Stimulated activated CD4-positive, alpha-beta T cell treated with anti-CD3 and anti-CD28 coated beads, Interleukin-1b, Interleukin-23, amount 100 ng/mL, for 48 hours (primary cell): ENCODE measurements around the gene ZSCAN5B.
"Not testable (repeated sequence)": the region's sequence is repeated elsewhere in the genome, so short reads cannot be mapped to it uniquely, and the experiment has no call there.

Source experiments
- DNase-seq: peaks from one replicate; pipeline ENCODE4 v3.0.0-alpha.2; 2020

Gene ZSCAN5B, protein sequence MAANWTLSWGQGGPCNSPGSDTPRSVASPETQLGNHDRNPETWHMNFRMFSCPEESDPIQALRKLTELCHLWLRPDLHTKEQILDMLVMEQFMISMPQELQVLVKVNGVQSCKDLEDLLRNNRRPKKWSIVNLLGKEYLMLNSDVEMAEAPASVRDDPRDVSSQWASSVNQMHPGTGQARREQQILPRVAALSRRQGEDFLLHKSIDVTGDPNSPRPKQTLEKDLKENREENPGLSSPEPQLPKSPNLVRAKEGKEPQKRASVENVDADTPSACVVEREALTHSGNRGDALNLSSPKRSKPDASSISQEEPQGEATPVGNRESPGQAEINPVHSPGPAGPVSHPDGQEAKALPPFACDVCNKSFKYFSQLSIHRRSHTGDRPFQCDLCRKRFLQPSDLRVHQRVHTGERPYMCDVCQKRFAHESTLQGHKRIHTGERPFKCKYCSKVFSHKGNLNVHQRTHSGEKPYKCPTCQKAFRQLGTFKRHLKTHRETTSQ

DNA sequence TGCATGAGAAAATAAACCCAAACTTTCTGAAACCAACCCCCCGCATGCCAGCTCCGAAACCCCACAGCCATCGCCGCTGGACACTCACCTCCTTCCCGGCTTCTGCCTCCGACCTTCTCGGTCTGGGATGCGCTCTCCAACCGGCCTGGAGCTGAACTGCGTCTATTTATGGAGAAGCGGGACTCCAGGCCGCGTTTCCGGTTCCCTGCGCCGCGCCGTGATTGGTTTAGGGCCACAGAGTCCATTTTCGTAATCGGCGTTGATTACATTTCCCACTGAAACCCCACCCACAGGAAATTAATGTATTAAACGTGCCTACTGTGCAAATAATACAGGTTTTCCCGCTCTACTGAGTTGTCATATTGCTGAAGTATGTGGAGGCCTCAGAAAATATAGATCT lies at the start of gene ZSCAN5B:
Gene ZSCAN5B (minus strand): TSS at position 138 of the 400 bp plus-strand sequence. CDS start 4,731 bp downstream, outside the sequence.
- DNase-seq, result not testable (repeated sequence)

DNA sequence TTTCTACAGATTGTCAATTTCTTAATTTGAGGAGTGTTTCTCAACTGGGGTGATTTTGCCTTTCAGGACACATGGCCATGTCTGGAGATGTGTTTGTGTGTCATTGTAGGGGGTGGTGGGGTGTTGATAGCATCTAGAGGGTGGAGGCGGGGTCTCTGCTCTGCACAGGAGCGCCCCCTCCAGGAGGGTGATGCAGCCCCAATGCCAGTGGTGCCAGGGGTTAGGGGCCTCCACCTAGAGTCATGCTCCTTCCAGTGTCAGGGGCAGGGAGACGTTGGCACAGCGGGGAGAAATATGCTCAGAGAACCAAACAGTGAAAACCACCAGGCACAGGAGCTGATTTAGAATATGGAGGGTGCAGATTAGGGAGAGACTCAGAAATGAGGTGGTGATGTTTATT lies 48.2 kb upstream of the ZSCAN5B start:
- DNase-seq, result not testable (repeated sequence)

DNA sequence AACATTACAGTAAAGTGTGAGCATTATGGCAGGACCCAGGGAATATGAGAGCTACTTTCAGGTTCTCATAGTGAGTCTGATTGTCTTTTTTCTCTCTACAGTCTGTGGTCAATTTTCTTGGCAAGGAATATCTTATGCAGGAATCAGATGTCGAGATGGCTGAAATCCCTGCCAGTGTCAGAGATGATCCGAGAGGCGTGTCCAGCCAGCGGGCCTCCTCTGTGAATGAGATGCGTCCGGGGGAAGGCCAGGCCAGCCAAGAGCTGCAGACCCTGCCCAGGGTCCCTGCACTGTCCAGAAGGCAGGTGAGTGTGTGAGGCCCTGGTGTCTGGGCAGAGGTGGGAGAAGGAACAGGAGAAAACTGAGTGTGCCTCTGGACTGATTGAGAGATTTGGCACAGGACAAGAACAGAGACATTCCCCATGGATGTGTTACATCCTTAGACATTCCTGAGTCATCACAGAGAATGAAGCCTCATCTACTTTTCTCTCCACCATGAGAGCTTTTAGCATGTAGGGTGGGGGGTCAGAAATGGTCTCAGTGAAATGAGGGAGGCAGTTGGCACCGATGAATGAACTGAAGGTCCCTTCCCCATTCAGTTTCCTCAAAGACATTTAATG lies 47.6 kb upstream of the ZSCAN5B start:
- no peak for DNase-seq

DNA sequence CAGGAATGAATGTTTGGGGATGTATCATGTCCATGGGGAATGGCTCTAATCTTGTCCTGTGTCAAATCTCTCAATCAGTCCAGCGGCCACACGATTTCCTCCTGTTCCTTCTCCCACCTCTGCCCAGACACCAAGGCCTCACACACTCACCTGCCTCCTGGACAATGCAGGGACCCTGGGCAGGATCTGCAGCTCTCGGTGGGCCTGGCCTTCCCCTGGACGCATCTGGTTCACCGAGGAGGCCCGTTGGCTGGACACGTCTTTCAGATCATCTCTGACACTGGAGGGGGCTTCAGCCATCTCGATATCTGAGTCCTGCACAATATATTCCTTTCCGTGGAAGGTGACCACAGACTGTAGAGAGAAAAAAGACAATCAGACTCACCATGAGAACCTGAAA lies 25.9 kb upstream of the ZSCAN5B start:
- DNase-seq, result no peak

DNA sequence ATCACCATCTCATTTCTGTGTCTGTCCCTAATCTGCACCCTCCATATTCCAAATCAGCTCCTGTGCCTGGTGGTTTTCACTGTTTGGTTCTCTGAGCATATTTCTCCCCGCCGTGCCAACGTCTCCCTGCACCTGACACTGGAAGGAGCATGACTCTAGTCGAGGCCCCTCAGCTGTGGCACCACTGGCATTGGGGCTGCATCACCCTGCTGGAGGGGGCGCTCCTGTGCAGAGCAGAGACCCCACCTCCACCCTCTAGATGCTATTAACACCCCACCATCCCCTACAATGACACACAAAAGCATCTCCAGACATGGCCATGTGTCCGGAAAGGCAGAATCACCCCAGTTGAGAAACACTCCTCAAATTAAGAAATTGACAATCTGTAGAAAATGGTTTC lies 25.3 kb upstream of the ZSCAN5B start:
- no peak for DNase-seq

DNA sequence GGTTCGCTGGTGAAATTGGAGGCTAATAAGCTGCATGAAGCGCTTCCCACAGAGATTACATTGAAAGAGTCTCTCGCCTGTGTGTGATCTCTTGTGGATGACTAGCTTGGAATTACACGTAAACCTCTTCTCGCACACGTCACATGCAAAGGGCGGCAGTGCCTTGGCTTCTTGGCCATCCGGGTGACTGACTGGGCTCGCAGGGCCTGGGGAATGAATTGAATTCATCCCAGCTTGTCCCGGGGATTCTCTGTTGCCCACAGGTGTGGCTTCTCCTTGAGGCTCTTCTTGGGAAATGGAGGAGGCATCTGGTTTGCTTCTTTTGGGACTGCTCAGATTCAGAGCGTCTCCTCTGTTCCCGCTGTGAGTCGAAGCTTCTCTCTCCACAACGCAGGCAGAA lies 24.3 kb upstream of the ZSCAN5B start:
- DNase-seq, result no peak

DNA sequence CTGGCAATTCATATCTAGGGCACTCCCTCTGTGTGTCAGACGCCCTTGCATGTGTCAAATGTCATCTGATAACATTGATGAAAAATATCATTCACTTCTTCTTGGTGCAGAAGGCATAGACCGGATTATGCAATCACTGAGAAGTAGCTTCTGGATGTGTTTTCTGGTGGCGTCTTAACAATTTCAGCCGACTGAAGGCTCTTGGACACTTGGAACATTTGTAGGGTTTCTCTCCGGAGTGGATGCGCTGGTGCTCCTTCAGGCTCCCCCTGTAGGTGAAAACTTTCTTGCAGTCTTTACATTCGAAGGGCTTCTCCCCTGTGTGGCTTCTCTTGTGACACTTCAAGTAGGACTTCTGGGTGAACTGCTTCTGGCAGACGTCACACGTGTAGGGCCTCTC lies 23.9 kb upstream of the ZSCAN5B start:
- DNase-seq, result not testable (repeated sequence)

DNA sequence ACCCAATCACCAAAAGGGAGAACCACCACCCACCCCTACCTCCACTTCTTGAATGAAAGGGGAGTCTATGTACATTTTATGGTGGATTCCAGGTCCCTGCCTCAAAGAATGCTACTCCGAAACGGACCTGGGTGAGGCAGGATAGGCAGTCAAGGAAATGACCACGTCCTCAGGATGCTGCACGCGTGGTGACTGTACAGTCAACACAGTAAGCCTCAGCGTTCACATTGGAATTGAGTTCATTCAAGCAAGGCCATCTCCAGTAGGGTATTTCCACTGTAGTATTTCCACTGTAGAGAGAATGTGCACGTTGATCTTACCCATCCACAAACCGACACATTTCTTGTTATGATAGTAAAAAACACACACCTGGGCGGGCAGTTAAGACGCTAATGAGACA lies 21.4 kb upstream of the ZSCAN5B start:
- no peak for DNase-seq

DNA sequence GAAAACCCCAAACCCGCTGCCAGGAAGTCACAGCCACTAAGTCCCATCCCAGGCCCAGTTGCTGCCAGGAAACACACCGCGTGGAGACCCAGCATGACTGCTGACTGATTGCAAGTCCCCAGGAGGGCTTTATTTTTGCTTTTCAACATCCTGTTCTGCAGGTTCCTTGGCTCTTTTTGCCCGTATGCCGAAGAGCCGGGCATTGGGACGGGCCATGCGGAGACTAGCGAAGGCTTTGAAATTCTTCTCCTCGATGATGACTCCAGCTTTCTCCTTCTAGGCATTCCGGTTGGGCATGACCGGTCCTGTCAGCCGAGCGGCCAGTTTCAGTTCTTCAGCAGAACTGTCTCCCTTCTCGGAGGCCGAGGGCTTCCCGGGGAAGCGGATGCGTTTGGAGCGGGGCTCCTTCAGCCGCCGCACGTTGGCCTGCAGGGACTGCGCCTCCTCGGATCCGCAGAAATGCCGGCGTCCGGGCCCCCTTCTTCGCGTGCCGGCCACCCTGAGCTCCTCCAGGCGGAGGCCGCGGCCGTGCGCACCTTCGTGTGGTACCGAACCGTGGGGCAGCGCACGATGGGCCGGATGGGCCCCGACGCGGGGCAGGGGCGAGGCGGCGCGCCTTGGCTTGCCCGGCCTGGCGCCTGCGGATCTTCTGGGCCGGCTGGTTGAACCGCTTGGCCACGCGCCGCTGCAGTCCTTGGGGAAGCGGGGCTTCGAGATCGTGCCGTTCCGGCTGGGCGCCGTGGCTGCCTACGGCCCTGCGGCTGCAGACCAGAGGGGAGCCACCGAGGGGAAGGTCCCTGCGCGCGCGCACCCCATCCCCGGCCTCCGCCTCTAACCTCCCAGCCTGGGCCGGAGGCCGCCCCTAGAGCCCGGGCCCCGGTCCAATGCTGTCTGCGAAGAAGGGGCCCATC lies 19.7 kb upstream of the ZSCAN5B start:
- DNase-seq, result no peak

DNA sequence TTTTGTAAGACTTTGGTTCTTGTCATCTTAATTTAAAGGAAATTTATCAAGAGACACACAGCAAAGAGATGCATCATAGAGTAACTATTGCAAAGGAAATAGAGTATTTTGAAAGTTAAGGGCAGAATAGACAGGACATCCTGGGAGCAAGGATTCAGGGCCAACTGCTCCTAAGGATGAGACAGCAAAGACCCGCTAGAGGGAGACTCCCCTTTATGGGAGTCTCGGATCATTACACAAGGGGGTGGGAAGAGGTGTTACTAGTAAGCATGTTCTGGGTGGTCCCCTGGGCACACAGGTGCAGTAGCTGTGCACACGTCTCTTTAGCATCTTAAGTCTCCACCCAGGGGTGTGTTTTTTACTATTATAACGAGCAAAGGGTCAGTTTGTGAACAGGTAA lies 14.1 kb upstream of the ZSCAN5B start:
- DNase-seq, result no peak

DNA sequence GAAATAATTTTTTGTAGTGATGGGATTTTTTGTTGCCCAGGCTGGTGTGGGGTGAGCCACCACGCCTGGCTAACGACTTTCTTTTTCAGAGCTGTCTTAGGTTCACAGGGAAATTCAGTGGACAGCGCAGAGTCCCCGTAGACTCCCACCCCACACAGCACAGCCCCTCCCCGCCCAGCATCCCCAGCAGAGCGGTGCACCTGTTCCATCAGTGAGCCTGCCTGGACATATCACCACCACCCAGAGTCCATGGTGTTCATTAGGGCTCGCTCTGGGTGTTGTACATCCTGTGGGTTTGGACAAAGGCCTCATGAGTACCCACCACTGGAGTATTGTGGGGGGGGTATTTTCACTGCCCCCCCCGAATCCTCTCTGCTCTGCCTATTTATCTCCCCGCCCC lies 12.5 kb upstream of the ZSCAN5B start:
- not testable (repeated sequence) for DNase-seq

DNA sequence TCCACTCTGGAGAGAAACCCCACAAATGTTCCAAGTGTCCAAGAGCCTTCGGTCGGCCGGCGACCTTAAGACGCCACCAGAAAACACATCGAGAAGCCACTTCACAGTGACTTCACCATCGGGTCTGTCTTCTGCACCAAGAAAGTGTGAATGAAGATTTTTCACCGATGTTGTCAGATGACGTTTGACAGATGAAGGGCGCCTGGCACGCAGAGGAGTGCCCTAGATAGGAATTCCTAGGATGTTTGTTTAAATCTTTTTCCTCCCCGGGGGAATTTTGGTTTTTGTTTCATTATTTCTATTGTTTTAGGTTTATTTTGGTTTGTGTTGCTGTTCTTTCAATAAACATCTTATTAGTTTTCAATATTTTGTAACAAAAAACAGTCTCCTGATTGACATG lies 11.5 kb upstream of the ZSCAN5B start:
- DNase-seq, result no peak

DNA sequence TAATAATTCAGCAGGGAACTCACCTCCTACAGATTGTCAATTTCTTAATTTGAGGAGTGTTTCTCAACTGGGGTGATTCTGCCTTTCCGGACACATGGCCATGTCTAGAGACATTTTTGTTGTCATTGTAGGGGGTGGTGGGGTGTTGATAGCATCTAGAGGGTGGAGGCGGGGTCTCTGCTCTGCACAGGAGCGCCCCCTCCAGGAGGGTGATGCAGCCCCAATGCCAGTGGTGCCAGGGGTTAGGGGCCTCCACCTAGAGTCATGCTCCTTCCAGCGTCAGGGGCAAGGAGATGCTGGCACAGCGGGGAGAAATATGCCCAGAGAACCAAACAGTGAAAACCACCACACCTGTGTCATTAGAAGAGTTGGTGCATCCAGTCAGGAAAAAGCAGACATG lies 10.0 kb upstream of the ZSCAN5B start:
- DNase-seq, result not testable (repeated sequence)

DNA sequence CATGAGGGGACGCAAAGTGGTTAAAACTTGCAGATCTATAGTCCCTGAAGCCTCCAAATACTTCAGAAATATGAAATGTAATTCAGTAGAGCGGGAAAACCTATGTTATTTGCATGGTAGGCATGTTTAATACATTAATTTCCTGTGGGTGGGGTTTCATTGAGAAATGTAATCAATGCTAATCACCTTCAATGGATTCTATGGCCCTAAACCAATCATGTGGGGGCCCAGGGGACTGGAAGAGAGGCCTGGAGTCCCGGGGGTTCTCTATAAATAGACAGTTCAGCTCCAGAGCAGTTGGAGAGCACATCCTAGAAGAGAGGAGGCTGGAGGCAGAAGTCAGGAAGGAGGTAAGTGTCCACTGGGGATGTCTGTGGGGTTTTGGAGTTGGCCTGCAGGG lies 4.4 kb upstream of the ZSCAN5B start, which contains the start of gene ZSCAN5C:
Gene ZSCAN5C (plus strand): TSS at position 301 of the 400 bp plus-strand sequence. CDS start 3,641 bp downstream, outside the sequence.
- DNase-seq, result no peak

DNA sequence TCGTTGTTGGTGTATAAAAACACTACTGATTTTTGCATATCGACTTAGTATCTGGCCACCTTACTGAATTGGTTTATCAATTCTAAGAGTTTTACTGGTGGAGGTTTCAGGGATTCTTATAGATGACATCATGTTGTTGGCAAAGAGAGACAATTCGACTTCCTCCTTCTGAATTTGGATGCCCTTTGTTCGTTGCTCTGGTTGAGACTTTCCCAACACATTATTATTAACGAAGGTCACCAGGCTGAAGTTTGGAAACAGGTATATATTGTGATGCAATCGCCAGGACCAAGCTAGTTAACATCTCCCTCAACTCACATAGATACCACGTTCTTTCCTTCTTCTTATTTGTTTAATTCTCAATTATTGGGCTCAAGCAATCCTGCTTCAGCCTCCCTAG lies 2.1 kb upstream of the ZSCAN5B start:
- DNase-seq, result no peak

DNA sequence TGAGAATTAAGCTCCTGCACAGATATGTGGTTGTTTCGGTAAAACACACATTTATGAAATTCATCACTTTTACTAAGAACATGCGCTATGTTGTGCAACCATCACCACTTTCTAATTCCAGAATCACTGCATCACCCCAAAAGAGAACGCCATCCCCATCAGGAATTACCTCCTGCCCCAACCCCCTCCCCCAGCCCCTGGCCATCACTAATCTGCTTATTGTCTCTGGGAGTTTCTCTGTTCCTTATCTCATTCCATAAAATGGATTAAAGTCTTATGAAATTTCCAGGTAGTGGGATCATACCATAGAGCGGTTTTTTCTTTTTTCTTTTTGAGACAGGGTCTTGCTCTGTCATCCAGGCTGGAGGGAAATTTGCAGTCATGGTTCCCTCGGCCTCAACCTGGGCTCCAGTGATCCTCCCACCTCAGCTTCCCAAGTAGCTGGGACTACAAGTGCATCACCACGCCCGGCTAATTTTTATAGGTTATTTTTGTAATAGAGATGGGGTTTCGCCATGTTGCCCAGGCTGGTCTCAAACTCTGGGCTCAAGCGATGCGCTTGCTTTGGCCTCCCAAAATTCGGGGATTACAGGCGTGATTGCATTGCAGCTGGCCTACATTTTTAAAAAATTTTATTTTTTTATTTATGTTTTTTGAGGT lies 3.5 kb downstream of the ZSCAN5B start:
- no peak for DNase-seq

DNA sequence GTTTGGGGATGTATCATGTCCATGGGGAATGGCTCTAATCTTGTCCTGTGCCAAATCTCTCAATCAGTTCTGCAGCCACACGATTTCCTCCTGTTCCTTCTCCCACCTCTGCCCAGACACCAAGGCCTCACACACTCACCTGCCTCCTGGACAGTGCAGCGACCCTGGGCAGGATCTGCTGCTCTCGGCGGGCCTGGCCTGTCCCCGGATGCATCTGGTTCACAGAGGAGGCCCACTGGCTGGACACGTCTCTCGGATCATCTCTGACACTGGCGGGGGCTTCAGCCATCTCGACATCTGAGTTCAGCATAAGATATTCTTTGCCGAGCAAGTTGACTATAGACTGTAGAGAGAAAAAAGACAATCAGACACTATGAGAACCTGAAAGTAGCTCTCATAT lies 5.9 kb downstream of the ZSCAN5B start:
- no peak for DNase-seq

DNA sequence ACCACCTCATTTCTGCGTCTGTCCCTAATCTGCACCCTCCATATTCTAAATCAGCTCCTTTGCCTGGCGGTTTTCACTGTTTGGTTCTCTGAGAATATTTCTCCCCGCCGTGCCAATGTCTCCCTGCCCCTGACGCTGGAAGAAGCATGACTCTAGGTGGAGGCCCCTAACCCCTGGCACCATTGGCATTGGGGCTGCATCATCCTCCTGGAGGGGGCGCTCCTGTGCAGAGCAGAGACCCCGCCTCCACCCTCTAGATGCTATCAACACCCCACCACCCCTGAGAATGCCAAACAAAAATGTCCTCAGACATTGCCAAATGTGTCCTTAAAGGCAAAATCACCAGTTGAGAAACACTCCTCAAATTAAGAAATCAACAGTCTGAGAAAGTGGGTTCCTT lies 6.5 kb downstream of the ZSCAN5B start:
- DNase-seq, result no peak

DNA sequence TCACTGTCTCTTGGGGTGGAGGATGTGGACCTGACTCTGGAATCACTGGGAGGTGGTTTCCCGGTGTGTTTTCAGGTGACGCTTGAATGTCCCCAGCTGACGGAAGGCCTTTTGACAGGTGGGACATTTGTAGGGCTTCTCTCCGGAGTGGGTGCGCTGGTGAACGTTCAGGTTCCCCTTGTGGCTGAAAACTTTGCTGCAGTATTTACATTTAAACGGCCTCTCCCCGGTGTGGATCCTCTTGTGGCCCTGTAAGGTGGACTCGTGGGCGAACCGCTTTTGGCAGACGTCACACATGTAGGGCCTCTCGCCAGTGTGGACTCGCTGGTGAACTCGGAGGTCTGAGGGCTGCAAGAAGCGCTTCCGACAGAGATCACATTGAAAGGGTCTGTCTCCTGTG lies 7.8 kb downstream of the ZSCAN5B start:
- no peak for DNase-seq

DNA sequence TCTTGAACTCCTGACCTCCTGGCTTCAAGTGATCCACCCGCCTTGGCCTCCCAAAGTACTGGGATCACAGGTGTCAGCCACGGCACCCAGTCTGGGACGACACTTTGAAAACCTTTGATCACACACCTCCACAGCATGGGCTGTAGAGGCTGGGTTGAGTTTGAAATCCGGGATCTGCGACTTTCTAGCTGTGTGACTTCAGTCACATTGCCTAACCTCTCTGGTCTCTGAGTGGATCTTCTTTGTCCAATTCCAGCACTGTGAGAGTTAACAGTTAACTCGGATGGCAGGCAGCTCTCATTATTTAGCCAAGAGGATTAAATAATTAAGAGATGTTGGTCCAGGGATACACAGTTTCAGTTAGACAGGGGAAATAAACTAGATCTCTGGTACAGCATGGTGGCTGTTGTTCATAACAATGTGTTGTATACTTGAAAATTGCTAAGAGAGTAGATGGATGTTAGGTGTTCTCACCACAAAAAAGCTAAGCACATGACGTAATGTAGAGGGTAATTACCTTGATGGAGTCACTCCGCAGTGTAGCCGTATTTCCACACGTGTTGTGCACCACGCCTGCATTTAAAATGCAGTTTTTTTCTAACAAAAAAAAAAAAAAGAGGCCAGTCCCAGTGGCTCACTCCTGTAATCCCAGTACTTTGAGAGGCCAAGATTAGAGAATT lies 19.9 kb downstream of the ZSCAN5B start:
- DNase-seq, result no peak

DNA sequence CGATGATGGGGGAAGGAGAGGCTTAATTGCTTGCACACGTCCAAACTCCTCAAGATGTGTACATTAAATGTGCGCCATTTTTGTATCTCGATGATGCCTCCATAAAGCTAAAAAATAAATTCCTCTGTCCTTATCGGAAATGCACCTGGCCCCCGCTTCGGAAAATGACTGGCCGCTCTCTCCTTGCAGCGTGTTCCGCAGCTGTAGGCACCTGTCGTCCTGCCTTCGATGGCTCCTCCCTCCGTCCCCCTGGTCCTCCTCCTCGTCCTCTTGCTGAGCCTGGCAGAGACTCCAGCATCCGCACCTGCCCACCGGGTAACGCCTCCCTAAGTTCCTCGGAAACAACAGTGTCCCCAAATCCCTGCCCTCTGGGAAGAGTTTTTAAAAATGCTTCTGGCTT lies 20.7 kb downstream of the ZSCAN5B start:
- no peak for DNase-seq

DNA sequence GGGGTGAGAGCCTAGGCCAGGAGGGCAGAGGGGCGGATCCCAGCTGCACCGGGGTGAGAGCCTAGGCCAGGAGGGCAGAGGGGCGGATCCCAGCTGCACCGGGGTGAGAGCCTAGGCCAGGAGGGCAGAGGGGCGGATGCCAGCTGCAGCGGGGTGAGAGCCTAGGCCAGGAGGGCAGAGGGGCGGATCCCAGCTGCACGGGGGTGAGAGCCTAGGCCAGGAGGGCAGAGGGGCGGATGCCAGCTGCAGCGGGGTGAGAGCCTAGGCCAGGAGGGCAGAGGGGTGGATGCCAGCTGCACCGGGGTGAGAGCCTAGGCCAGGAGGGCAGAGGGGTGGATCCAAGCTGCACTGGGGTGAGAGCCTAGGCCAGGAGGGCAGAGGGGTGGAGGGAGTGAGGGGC lies 21.3 kb downstream of the ZSCAN5B start:
- not testable (repeated sequence) for DNase-seq
